Hair follicle dermal papilla cell (primary cell): ENCODE data around the gene GABRQ. TPM values are rescaled to one million over a fixed set of nuclear protein-coding genes. Genes with fewer than 3 reads are reported as not detected.

Source experiments
- total RNA-seq: library from RNA; depleted of rRNA; stranded (reverse); fragments of >200 nt; gene quantifications from 2 replicates; pipeline ENCODE4 v1.2.3, GENCODE V29; 2012

GABRQ gene
- 0.16 and 0.24 TPM in 2 replicates for total RNA-seq

DNA sequence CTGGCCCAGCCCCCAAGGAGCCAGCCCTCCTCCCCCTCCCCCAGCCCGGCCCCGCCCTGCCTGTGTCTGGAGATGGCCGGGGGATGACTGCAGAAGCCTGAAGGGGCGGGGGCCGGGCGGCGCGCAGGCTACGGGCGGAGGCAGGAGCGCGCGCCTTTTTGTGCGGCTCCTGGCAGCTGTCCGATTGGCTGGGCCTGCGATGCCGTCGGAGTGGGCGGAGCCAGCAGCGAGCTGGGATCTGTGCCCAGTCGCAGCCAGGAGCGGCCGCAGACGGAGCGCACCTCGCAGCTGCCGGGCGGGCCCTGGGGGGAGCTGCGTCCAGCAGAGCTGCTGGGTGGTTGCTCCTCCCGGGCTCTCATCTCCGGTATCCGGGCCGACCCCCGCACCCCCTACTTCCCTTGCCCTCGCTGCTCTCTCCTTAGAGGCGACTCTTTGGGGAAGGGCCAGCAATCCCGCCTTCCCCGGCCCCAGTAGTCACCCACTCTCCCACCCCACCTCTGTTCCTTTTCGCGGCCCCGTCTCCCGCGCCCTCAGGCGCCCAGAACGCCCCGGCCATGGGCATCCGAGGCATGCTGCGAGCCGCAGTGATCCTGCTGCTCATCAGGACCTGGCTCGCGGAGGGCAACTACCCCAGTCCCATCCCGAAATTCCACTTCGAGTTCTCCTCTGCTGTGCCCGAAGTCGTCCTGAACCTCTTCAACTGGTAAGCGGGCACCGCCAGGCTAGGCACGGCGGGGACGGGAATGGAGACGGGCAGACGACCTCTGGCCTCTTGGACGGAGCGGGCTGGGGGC lies at the start of gene GABRQ:
Gene GABRQ (plus strand): TSS at position 247 of the 794 bp plus-strand sequence. CDS start 308 bp downstream, at position 555.

DNA sequence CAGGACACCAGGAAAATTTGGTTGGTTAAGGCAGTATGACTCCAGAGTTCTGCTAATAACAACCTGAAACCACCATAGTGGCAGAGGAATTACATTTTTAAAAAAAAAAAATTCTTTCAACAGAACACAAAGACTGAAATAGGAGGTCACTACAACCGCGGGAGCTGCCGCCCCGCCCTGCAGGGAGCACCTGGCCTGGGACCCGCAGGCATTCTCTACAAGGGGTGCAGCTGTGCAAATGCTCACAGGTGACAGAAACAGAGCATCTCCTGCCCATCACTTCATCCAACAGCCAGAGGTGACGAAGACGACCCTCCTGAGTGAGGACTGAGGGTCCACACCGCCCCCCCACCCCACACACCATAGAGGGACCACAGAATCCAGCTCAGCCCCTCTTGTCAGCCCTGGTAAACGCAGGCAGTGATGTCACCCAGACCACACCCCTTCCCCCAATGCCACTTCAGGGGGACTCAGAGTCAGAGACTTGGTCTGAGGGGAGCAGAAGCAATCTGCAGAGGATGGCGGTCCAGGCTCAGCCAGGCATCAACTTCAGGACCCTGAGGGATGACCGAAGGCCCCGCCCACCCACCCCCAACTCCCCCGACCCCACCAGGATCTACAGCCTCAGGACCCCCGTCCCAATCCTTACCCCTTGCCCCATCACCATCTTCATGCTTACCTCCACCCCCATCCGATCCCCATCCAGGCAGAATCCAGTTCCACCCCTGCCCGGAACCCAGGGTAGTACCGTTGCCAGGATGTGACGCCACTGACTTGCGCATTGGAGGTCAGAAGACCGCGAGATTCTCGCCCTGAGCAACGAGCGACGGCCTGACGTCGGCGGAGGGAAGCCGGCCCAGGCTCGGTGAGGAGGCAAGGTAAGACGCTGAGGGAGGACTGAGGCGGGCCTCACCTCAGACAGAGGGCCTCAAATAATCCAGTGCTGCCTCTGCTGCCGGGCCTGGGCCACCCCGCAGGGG lies 60.5 kb downstream of the GABRQ start, which contains the start of gene MAGEA3:
Gene MAGEA3 (plus strand): TSS at position 843 of the 980 bp plus-strand sequence. CDS start 2,039 bp downstream, outside the sequence.

Other genes with a start within 250 kb of the GABRQ start
- gene GABRA3, start 186.6 kb upstream of the GABRQ start, total RNA-seq, result 1.3 TPM in 2 replicates
- gene MAGEA3, start 60.9 kb downstream of the GABRQ start, total RNA-seq, result not detected in 2 replicates
- not detected in 2 replicates for gene CSAG2, start 71.4 kb downstream of the GABRQ start, total RNA-seq
- gene MAGEA2B, start 76.7 kb downstream of the GABRQ start, total RNA-seq, result not detected in 2 replicates
- gene CSAG1, start 95.8 kb downstream of the GABRQ start, total RNA-seq, result not detected in 2 replicates
- not detected in 2 replicates for gene MAGEA12, start 95.9 kb downstream of the GABRQ start, total RNA-seq
- not detected in 2 replicates for gene MAGEA2, start 115.9 kb downstream of the GABRQ start, total RNA-seq
- not detected in 2 replicates for gene CSAG3, start 121.3 kb downstream of the GABRQ start, total RNA-seq
- not detected in 2 replicates for gene MAGEA6, start 131.8 kb downstream of the GABRQ start, total RNA-seq
- 29.9 and 44.4 TPM in 2 replicates for gene CETN2, start 192.9 kb downstream of the GABRQ start, total RNA-seq
- gene NSDHL, start 193.2 kb downstream of the GABRQ start, total RNA-seq, result 18.2 and 24.5 TPM in 2 replicates